Stimulated activated CD4-positive, alpha-beta T cell treated with anti-CD3 and anti-CD28 coated beads, Interleukin-12 subunit alpha, Interleukin-12 subunit beta, amount 100 ng/mL, for 4 hours (primary cell): Measurements from ENCODE around the gene FNDC11.
A peak's percentile ranks its signal among the peaks of the same experiment; 100 is the strongest.

Experiments used
- DNase-seq: peaks from one replicate; pipeline ENCODE4 v3.0.0-alpha.2; 2020

Gene FNDC11

GRCh38 chr20:63540417-63541186 is 13.4 kb upstream of the FNDC11 start:
- no peak for DNase-seq

GRCh38 chr20:63541371-63541770 is 12.6 kb upstream of the FNDC11 start:
- no peak for DNase-seq

GRCh38 chr20:63542031-63542559 is 11.9 kb upstream of the FNDC11 start:
- DNase-seq = no peak

GRCh38 chr20:63542696-63543095 is 11.3 kb upstream of the FNDC11 start:
- DNase-seq = no peak

GRCh38 chr20:63543131-63543530 is 10.8 kb upstream of the FNDC11 start:
- no peak for DNase-seq

- DNase-seq = no peak
These were observed 10.2 kb upstream of the FNDC11 start for GRCh38 chr20:63543733-63544132.

- no peak for DNase-seq
These were observed 9.6 kb upstream of the FNDC11 start for GRCh38 chr20:63544241-63544957.

- DNase-seq = no peak
These were observed 8.9 kb upstream of the FNDC11 start for GRCh38 chr20:63544958-63545516.

- no peak for DNase-seq
These were observed 8.1 kb upstream of the FNDC11 start for GRCh38 chr20:63545814-63546213.

GRCh38 chr20:63546256-63546955 is 7.6 kb upstream of the FNDC11 start:
- no peak for DNase-seq

- DNase-seq = no peak
These were observed 6.8 kb upstream of the FNDC11 start for GRCh38 chr20:63546956-63547724.

- DNase-seq = no peak
These were observed 6.1 kb upstream of the FNDC11 start, which contains the start of gene SRMS for GRCh38 chr20:63547725-63548480. Gene SRMS, minus strand, starts transcription at chr20:63547749. Its CDS starts 286 bp downstream, at chr20:63547463.

GRCh38 chr20:63548542-63548941 is 5.4 kb upstream of the FNDC11 start:
- no peak for DNase-seq

GRCh38 chr20:63549019-63549418 is 4.9 kb upstream of the FNDC11 start:
- no peak for DNase-seq

GRCh38 chr20:63549679-63550282 is 4.2 kb upstream of the FNDC11 start:
- no peak for DNase-seq

GRCh38 chr20:63551068-63551467 is 2.9 kb upstream of the FNDC11 start:
- DNase-seq = no peak

- DNase-seq = no peak
These were observed 1.3 kb upstream of the FNDC11 start for GRCh38 chr20:63552481-63553249.

- peak; percentile 85 for DNase-seq
These were observed 567 bp upstream of the FNDC11 start for GRCh38 chr20:63553251-63553932.
